ENCODE data around the gene HDLBP.
"Not testable (repeated sequence)": the region's sequence is repeated elsewhere in the genome, so short reads cannot be mapped to it uniquely, and the experiment has no call there.

The HDLBP gene

GRCh38 chr2:241308832-241309500 is 6.5 kb downstream of the HDLBP start:
- no peaks in the 10 kb centered on the region for H3K27me3 Mint-ChIP-seq
- H3K27ac Mint-ChIP-seq (ENCODE audit: low read depth), result peak overlapping the region; percentile 94
- ATAC-seq (replicated peaks; ENCODE audit: extremely low read depth, poor library complexity, severe bottlenecking) (no peak), DNase-seq (ENCODE audit: low spot score in 2 of 2) (no peak)
- no peak overlapping the region for H3K4me3 Mint-ChIP-seq
- peaks cover 10% of the 10 kb centered on the region for H3K36me3 Mint-ChIP-seq (ENCODE audit: insufficient read depth)
- peaks cover 61% of the 10 kb centered on the region for H3K4me1 Mint-ChIP-seq
- H3K9me3 Mint-ChIP-seq, result no peaks in the 10 kb centered on the region

GRCh38 chr2:241308267-241308666 is 7.2 kb downstream of the HDLBP start:
- no peaks in the 10 kb centered on the region for H3K27me3 Mint-ChIP-seq
- peaks cover 8% of the 10 kb centered on the region for H3K36me3 Mint-ChIP-seq (ENCODE audit: insufficient read depth)
- no peaks in the 10 kb centered on the region for H3K9me3 Mint-ChIP-seq
- no peak overlapping the region for H3K27ac Mint-ChIP-seq (ENCODE audit: low read depth)
- H3K4me3 Mint-ChIP-seq, result no peak overlapping the region
- H3K4me1 Mint-ChIP-seq, result peaks cover 59% of the 10 kb centered on the region
- DNase-seq (ENCODE audit: low spot score in 2 of 2) (no peak), ATAC-seq (replicated peaks; ENCODE audit: extremely low read depth, poor library complexity, severe bottlenecking) (no peak)

DNA sequence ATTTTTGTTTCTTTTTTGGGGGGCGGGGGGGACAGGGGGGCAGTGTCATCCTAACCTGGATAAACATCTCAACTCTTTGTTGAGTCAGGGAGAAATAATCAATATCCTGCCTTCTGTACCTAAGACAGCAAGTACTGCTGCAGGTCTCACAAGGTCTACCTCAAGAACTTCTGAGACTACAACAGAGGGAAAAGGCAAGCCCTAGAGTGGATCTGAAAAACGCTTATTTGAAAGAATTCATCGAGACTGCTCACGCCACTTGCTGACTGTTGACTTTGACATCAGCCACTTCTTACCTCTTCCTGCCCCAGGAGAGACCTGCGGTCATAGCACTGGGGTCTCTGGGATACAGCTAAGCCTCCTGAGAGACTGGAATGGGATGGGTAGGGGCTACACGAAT is 8.4 kb downstream of the HDLBP start:
- peaks cover 64% of the 10 kb centered on the region for H3K4me1 Mint-ChIP-seq
- no peaks in the 10 kb centered on the region for H3K9me3 Mint-ChIP-seq
- H3K27ac Mint-ChIP-seq (ENCODE audit: low read depth), result no peak overlapping the region
- peaks cover 11% of the 10 kb centered on the region for H3K36me3 Mint-ChIP-seq (ENCODE audit: insufficient read depth)
- no peaks in the 10 kb centered on the region for H3K27me3 Mint-ChIP-seq
- no peak for ATAC-seq (replicated peaks; ENCODE audit: extremely low read depth, poor library complexity, severe bottlenecking)
- no peak overlapping the region for H3K4me3 Mint-ChIP-seq
- no peak for DNase-seq (ENCODE audit: low spot score in 2 of 2)

DNA sequence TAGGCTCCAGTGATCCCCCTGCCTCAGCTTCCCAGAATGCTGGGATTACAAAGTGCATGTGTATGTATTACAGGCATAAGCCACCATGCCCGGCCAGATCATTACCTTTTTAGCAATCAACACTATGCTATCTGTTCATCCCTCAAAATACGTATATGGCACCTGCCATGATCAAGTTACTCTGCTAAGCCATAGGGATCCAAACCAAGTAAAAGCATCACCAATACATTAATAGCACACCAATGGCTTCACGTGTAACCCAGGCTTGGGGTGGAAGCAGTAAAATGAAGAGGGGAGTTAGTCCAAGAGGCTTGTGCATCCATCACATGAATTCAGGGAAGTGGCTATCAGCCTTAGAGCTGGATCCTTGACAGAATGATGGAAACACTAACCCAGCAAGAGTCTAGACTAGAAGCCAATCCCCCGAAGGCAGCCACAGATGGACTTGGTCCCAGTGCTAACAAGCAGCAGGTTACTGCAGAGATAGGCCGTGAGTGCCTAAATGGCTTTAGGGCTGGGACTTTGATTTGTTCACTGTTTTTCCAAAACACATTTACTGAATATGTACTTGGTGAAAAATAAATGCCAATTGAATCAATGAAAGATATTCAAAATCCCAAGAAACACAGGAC is 11.3 kb downstream of the HDLBP start:
- H3K27me3 Mint-ChIP-seq, result no peaks in the 10 kb centered on the region
- H3K36me3 Mint-ChIP-seq (ENCODE audit: insufficient read depth), result peaks cover 8% of the 10 kb centered on the region
- DNase-seq (ENCODE audit: low spot score in 2 of 2) (no peak), ATAC-seq (replicated peaks; ENCODE audit: extremely low read depth, poor library complexity, severe bottlenecking) (no peak)
- H3K4me3 Mint-ChIP-seq, result no peak overlapping the region
- peaks cover 46% of the 10 kb centered on the region for H3K4me1 Mint-ChIP-seq
- H3K9me3 Mint-ChIP-seq, result no peaks in the 10 kb centered on the region
- no peak overlapping the region for H3K27ac Mint-ChIP-seq (ENCODE audit: low read depth)

- ATAC-seq (replicated peaks; ENCODE audit: extremely low read depth, poor library complexity, severe bottlenecking) (no peak), DNase-seq (ENCODE audit: low spot score in 2 of 2) (no peak)
- Mint-ChIP-seq H3K9me3 (no peaks in the 10 kb centered on the region), H3K4me1 (peaks cover 48% of the 10 kb centered on the region), H3K4me3 (no peak overlapping the region), H3K27me3 (no peaks in the 10 kb centered on the region), H3K36me3 (ENCODE audit: insufficient read depth) (peaks cover 4% of the 10 kb centered on the region), H3K27ac (ENCODE audit: low read depth) (no peak overlapping the region)
Observed at GRCh38 chr2:241302759-241303651, 12.5 kb downstream of the HDLBP start.

GRCh38 chr2:241302083-241302482 is 13.4 kb downstream of the HDLBP start:
- peaks cover 10% of the 10 kb centered on the region for H3K36me3 Mint-ChIP-seq (ENCODE audit: insufficient read depth)
- ATAC-seq (replicated peaks; ENCODE audit: extremely low read depth, poor library complexity, severe bottlenecking) (no peak), DNase-seq (ENCODE audit: low spot score in 2 of 2) (no peak)
- H3K27ac Mint-ChIP-seq (ENCODE audit: low read depth), result no peak overlapping the region
- H3K4me1 Mint-ChIP-seq, result peaks cover 56% of the 10 kb centered on the region
- H3K27me3 Mint-ChIP-seq, result no peaks in the 10 kb centered on the region
- H3K4me3 Mint-ChIP-seq, result no peak overlapping the region
- no peaks in the 10 kb centered on the region for H3K9me3 Mint-ChIP-seq

DNA sequence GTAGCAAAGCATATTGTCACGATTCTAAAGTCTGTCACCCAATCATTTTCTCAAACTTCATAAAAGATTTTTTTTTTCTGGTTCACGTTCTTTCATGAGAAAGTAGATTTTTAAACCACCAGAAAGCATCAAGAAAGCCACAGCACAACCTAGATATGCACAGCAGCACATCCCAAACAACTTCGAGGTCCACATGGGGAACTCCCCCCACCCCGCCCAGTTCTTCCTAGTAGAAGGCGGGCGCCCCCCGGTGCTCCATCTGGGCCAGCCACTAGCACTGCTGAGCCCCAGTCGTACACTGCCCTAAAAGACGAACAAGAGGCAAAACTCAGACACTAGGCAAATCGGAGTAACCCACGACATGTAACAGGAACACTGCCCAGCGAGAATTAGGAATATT is 15.5 kb downstream of the HDLBP start:
- DNase-seq (ENCODE audit: low spot score in 2 of 2) (no peak), ATAC-seq (replicated peaks; ENCODE audit: extremely low read depth, poor library complexity, severe bottlenecking) (no peak)
- H3K27me3 Mint-ChIP-seq, result no peaks in the 10 kb centered on the region
- H3K27ac Mint-ChIP-seq (ENCODE audit: low read depth), result peak overlapping the region; percentile 42
- H3K36me3 Mint-ChIP-seq (ENCODE audit: insufficient read depth), result peaks cover 9% of the 10 kb centered on the region
- H3K4me3 Mint-ChIP-seq, result no peak overlapping the region
- peaks cover 59% of the 10 kb centered on the region for H3K4me1 Mint-ChIP-seq
- no peaks in the 10 kb centered on the region for H3K9me3 Mint-ChIP-seq

DNA sequence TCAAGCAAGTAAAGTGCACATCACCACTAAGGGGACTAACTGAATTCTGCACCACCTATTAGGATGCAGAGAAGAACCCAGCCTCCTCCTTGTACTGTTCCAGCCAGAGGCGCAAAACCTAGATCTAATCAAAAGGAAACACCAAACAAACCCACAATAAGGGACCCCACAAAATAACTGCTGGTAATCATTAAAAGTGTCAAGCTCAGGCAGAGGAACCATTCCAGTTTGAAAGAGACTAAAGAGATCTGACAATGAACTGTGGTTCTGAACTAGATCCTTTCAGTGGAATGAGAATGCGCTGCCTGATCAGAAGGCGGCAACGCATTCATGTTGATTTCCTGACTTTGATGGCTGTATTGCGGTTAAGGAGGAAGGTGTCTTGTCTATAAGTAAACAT is 16.8 kb downstream of the HDLBP start:
- DNase-seq (ENCODE audit: low spot score in 2 of 2), result no peak
- no peaks in the 10 kb centered on the region for H3K27me3 Mint-ChIP-seq
- ATAC-seq (replicated peaks; ENCODE audit: extremely low read depth, poor library complexity, severe bottlenecking), result peak; percentile 62
- peak overlapping the region; percentile 42 for H3K27ac Mint-ChIP-seq (ENCODE audit: low read depth)
- H3K9me3 Mint-ChIP-seq, result no peaks in the 10 kb centered on the region
- peaks cover 46% of the 10 kb centered on the region for H3K4me1 Mint-ChIP-seq
- H3K36me3 Mint-ChIP-seq (ENCODE audit: insufficient read depth), result peaks cover 9% of the 10 kb centered on the region
- peak overlapping the region; percentile 58 for H3K4me3 Mint-ChIP-seq

DNA sequence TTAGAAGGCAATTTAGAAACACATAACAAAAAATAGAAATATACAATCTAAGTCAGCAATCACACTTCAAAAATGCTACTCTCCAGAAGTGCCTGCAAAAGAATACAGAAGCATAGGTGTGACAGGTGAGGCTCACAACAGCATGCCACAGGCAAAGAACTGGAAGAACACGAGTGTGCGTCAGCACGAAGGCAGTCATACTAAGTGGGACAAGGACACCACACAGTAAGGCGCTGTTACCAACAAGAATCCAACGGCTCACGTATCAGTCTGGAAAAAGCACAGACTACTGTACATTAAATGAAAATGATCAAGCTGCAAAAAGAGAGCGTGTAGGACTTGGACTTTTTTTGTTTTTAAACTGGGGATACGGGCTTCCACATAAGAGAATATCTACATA is 18.7 kb downstream of the HDLBP start:
- Mint-ChIP-seq H3K9me3 (no peaks in the 10 kb centered on the region), H3K27me3 (no peaks in the 10 kb centered on the region), H3K27ac (ENCODE audit: low read depth) (peak overlapping the region; percentile 56), H3K4me3 (no peak overlapping the region), H3K36me3 (ENCODE audit: insufficient read depth) (peaks cover 7% of the 10 kb centered on the region), H3K4me1 (peaks cover 43% of the 10 kb centered on the region)
- DNase-seq (ENCODE audit: low spot score in 2 of 2) (no peak), ATAC-seq (replicated peaks; ENCODE audit: extremely low read depth, poor library complexity, severe bottlenecking) (no peak)

GRCh38 chr2:241295326-241296095 is 20.0 kb downstream of the HDLBP start:
- ATAC-seq (replicated peaks; ENCODE audit: extremely low read depth, poor library complexity, severe bottlenecking) (no peak), DNase-seq (ENCODE audit: low spot score in 2 of 2) (no peak)
- peaks cover 52% of the 10 kb centered on the region for H3K4me1 Mint-ChIP-seq
- no peaks in the 10 kb centered on the region for H3K27me3 Mint-ChIP-seq
- peaks cover 7% of the 10 kb centered on the region for H3K36me3 Mint-ChIP-seq (ENCODE audit: insufficient read depth)
- no peaks in the 10 kb centered on the region for H3K9me3 Mint-ChIP-seq
- no peak overlapping the region for H3K27ac Mint-ChIP-seq (ENCODE audit: low read depth)
- no peak overlapping the region for H3K4me3 Mint-ChIP-seq

DNA sequence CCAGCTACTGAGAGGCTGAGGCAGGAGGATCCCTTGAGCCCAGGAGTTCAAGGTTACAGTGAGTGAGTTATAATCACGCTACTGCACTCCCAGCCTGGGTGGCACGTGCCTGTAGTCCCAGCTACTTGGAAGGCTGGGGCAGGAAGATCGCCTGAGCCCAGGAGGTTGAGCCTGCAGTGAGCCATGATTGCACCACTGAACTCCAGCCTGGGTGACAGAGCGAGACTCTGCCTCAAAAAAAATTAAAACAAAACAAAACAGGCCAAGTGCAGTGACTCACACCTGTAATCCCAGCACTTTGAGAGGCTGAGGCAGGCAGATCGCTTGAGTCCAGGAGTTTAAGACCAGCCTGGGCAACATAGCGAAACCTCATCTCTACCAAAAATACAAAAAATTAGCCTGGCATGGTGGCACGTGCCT is 22.1 kb downstream of the HDLBP start:
- H3K27me3 Mint-ChIP-seq; H3K9me3 Mint-ChIP-seq; H3K4me3 Mint-ChIP-seq; H3K27ac Mint-ChIP-seq (ENCODE audit: low read depth); DNase-seq (ENCODE audit: low spot score in 2 of 2); ATAC-seq (replicated peaks; ENCODE audit: extremely low read depth, poor library complexity, severe bottlenecking): not testable (repeated sequence)
- Mint-ChIP-seq H3K36me3 (ENCODE audit: insufficient read depth) (peaks cover 11% of the 10 kb centered on the region), H3K4me1 (peaks cover 54% of the 10 kb centered on the region)

DNA sequence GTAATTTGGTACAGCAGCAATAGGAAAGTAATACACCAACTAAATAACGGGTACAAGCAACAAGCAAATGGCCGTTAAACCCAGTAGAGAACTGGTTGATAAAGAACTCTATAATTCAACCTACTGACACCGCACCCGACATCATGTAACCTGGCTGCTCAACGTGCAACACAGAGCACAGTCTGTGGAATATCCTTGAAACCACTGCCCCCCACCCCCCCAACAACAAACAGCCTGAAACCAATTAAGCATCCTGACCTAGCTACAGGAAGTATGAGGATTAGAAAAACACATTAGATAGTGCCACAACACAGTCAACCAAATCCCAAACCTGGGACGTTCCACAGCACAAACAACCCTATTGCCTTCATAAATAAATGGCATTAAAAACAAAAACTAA is 23.5 kb downstream of the HDLBP start:
- Mint-ChIP-seq H3K27me3 (no peaks in the 10 kb centered on the region), H3K9me3 (no peaks in the 10 kb centered on the region), H3K4me3 (no peak overlapping the region), H3K4me1 (peaks cover 45% of the 10 kb centered on the region), H3K27ac (ENCODE audit: low read depth) (no peak overlapping the region), H3K36me3 (ENCODE audit: insufficient read depth) (peaks cover 6% of the 10 kb centered on the region)
- ATAC-seq (replicated peaks; ENCODE audit: extremely low read depth, poor library complexity, severe bottlenecking) (no peak), DNase-seq (ENCODE audit: low spot score in 2 of 2) (no peak)
